ENCODE results near the gene ORAI1.

DNA sequence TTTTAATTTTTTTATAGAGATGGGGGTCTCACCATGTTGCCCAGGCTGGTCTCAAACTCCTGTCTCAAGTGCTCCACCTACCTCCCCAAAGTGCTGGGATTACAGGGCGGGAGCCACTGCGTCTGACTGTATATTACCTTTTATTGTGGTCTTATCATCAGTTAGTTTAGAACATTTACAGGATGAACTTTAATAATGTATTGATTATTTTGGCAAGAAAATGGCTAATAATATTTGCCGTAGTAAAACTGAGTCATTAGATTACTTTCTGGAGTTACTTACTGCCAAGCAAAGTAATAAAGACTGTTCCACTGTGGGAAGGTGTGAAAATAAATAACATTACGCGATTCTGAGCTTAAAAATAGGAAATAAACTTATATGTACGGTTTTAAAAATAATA is 23.6 kb upstream of the ORAI1 start:
- TF ChIP-seq, protein P1, sequence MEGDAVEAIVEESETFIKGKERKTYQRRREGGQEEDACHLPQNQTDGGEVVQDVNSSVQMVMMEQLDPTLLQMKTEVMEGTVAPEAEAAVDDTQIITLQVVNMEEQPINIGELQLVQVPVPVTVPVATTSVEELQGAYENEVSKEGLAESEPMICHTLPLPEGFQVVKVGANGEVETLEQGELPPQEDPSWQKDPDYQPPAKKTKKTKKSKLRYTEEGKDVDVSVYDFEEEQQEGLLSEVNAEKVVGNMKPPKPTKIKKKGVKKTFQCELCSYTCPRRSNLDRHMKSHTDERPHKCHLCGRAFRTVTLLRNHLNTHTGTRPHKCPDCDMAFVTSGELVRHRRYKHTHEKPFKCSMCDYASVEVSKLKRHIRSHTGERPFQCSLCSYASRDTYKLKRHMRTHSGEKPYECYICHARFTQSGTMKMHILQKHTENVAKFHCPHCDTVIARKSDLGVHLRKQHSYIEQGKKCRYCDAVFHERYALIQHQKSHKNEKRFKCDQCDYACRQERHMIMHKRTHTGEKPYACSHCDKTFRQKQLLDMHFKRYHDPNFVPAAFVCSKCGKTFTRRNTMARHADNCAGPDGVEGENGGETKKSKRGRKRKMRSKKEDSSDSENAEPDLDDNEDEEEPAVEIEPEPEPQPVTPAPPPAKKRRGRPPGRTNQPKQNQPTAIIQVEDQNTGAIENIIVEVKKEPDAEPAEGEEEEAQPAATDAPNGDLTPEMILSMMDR (IDR thresholded peaks at IDR 0.05): no peak
- TF ChIP-seq POLR2A (IDR thresholded peaks at IDR 0.05): no peak
